Neuronal stem cell (in vitro differentiated cells): ENCODE results near the gene PLAC1.

ENCODE experiments used
- DNase-seq: peaks from one replicate; pipeline ENCODE4 v3.0.0-alpha.2; 2013; ENCODE audit warnings: low spot score
- H2AFZ ChIP-seq: one replicate; pipeline ENCODE4 v1.6.1; 2013; ENCODE audit warnings: mild to moderate bottlenecking, low read length, inconsistent platforms
- H2AK5ac ChIP-seq: 2 replicates; pipeline ENCODE4 v1.6.1; 2013; ENCODE audit warnings: low read depth, mild to moderate bottlenecking, inconsistent platforms, low read length, moderate library complexity, mixed read lengths
- H2BK120ac ChIP-seq: 2 replicates; pipeline ENCODE4 v1.6.1; 2013; ENCODE audit warnings: low read depth, mild to moderate bottlenecking, inconsistent platforms, low read length, moderate library complexity, mixed read lengths
- H2BK12ac ChIP-seq: one replicate; pipeline ENCODE4 v1.6.1; 2013; ENCODE audit warnings: low read length, inconsistent platforms
- H2BK15ac ChIP-seq: 2 replicates; pipeline ENCODE4 v1.6.1; 2013; ENCODE audit warnings: mild to moderate bottlenecking, low read length, inconsistent platforms, mixed read lengths
- H2BK5ac ChIP-seq: one replicate; pipeline ENCODE4 v1.6.1; 2013; ENCODE audit warnings: inconsistent platforms, mild to moderate bottlenecking, low read length, moderate library complexity
- H3K14ac ChIP-seq: one replicate; pipeline ENCODE4 v1.6.1; 2013; ENCODE audit warnings: low read length, inconsistent platforms
- H3K18ac ChIP-seq: 2 replicates; pipeline ENCODE4 v1.6.1; 2013; ENCODE audit warnings: low read length, inconsistent platforms
- H3K23ac ChIP-seq: 2 replicates; pipeline ENCODE4 v1.6.1; 2013; ENCODE audit warnings: low read depth, mild to moderate bottlenecking, mixed read lengths, low read length, inconsistent platforms; ENCODE audit not compliant: poor library complexity
- H3K27ac ChIP-seq: replicated peaks from 3 replicates; pipeline ENCODE4 v1.5.1; 2013; ENCODE audit warnings: low read length, inconsistent platforms
- H3K27me3 ChIP-seq, 3 experiments: 2 replicates each; pipeline ENCODE4 v1.6.1; 2013; ENCODE audit warnings: low read length in 3 of 3, mild to moderate bottlenecking in 2 of 3, inconsistent platforms in 1 of 3, low read depth in 1 of 3, mixed read lengths in 1 of 3, moderate library complexity in 1 of 3; ENCODE audit not compliant: control insufficient read depth in 3 of 3, insufficient read depth in 3 of 3
- H3K36me3 ChIP-seq, 2 donors: replicated peaks in 1 of 2; 2 replicates each; pipeline ENCODE4 v1.6.1; 2013; ENCODE audit warnings: low read length in 2 of 2; ENCODE audit not compliant: control insufficient read depth in 2 of 2, insufficient read depth in 2 of 2
- H3K4ac ChIP-seq: 2 replicates; pipeline ENCODE4 v1.6.1; 2013; ENCODE audit warnings: inconsistent platforms, mild to moderate bottlenecking, low read length, moderate library complexity
- H3K4me1 ChIP-seq, 2 donors: 1 replicate in 1 of 2; 2 replicates in 1 of 2; pipeline ENCODE4 v1.6.1; 2013; ENCODE audit warnings: low read length in 2 of 2, low read depth in 1 of 2; ENCODE audit not compliant: control insufficient read depth in 2 of 2, insufficient read depth in 1 of 2
- H3K4me2 ChIP-seq: one replicate; pipeline ENCODE4 v1.6.1; 2013; ENCODE audit warnings: mild to moderate bottlenecking, low read length, inconsistent platforms; ENCODE audit not compliant: insufficient read depth, poor library complexity, severe bottlenecking
- H3K4me3 ChIP-seq, 2 donors: 2 replicates each; pipeline ENCODE4 v1.5.1; 2013; ENCODE audit warnings: low read length in 2 of 2, mild to moderate bottlenecking in 2 of 2, inconsistent platforms in 1 of 2, moderate library complexity in 1 of 2
- H3K79me1 ChIP-seq: one replicate; pipeline ENCODE4 v1.6.1; 2013; ENCODE audit warnings: low read depth, mild to moderate bottlenecking, inconsistent platforms, low read length, moderate library complexity
- H3K9ac ChIP-seq: one replicate; pipeline ENCODE4 v1.6.1; 2013; ENCODE audit warnings: mild to moderate bottlenecking, low read depth, low read length, inconsistent platforms; ENCODE audit not compliant: poor library complexity
- H3K9me3 ChIP-seq, 2 donors: replicated peaks in 1 of 2; 2 replicates each; pipeline versions ENCODE3 to v1.6.1; 2013; ENCODE audit warnings: low read length in 2 of 2, mild to moderate bottlenecking in 2 of 2, inconsistent platforms in 1 of 2, low read depth in 1 of 2, mixed read lengths in 1 of 2, moderate library complexity in 1 of 2; ENCODE audit not compliant: control insufficient read depth in 2 of 2, insufficient read depth in 1 of 2
- H4K8ac ChIP-seq: one replicate; pipeline ENCODE4 v1.6.1; 2013; ENCODE audit warnings: low read depth, mild to moderate bottlenecking, inconsistent platforms, low read length, moderate library complexity
- H4K91ac ChIP-seq: one replicate; pipeline ENCODE4 v1.6.1; 2013; ENCODE audit warnings: low read length, low read depth, mild to moderate bottlenecking, inconsistent platforms; ENCODE audit not compliant: poor library complexity
- WGBS, 2 donors: extraction: QIAGEN DNeasy Blood & Tissue Kit; methylation state at CpG; one replicate each; pipeline ENCODE4 v1.1.7; 2013; ENCODE audit warnings: missing lambda C conversion rate in 2 of 2, mixed read lengths in 1 of 2; ENCODE audit not compliant: insufficient read length in 2 of 2, insufficient replicate concordance in 1 of 2; ENCODE audit errors: extremely low coverage in 2 of 2; 5-methylcytosine and 5-hydroxymethylcytosine counted together

PLAC1 gene

DNA sequence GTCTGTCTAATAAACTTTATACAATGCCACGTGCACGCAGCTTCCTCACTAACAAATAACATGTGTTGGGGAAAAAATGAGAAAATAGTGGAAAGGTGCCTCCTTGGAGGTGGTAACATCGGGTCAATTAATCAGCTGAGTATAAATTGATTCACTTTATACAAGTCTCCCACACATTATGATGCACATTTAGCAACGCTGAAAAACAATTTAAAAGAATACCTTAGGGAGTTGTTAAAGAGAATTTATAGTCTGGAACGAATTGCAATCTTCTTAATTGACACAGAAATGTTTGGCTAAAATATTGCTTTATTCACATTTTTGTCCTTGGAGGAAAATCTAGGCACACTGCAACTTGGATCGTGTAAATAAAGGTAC is 114.1 kb downstream of the PLAC1 start:
- Histone ChIP-seq H2BK15ac (no peak overlapping the region), H3K18ac (no peak overlapping the region), H4K91ac (no peak overlapping the region), H4K8ac (no peak overlapping the region), H2BK12ac (no peak overlapping the region), H2BK120ac (no peak overlapping the region), H3K9me3 (no peaks in the 10 kb centered on the region), H3K79me1 (no peaks in the 10 kb centered on the region), H3K14ac (no peak overlapping the region), H2AFZ (no peak overlapping the region), H3K27me3 (peaks cover 0 to 34% (median 2%) of the 10 kb centered on the region in 3 experiments), H2BK5ac (no peak overlapping the region), H3K23ac (no peak overlapping the region), H3K4me1 (peaks cover 0 to 3% of the 10 kb centered on the region in 2 donors), H3K27ac (no peak overlapping the region), H3K36me3 (no peaks in the 10 kb centered on the region), H2AK5ac (no peak overlapping the region), H3K4me3 (no peak overlapping the region), H3K4me2 (no peak overlapping the region), H3K9ac (no peak overlapping the region), H3K4ac (no peak overlapping the region)
- DNase-seq: no peak
- WGBS, 2 donors: no CpG with 5 or more reads among the region's 6 CpGs

DNA sequence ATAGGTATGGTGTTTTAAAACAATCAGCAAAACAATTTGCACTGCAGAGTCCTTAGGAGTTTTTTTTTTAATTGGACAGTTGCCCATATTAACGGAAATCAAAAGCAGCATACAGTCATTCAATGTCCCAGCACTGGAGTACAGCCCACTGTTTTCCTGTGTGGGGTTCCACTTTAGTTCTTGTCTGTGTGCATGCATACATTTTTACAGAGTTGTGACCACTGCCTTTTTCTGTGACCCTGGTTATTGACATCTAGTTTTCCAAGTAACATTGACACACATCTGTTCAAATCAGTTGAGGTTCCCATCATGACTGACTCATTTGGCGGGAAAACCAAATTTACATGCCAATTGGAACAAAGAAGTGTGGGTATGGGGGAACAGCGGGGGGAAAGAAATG is 115.0 kb downstream of the PLAC1 start:
- H3K4me2 ChIP-seq: no peak overlapping the region
- no CpG with 5 or more reads among the region's 3 CpGs for WGBS, 2 donors
- peaks cover 0 to 34% (median 2%) of the 10 kb centered on the region in 3 experiments for H3K27me3 ChIP-seq

DNA sequence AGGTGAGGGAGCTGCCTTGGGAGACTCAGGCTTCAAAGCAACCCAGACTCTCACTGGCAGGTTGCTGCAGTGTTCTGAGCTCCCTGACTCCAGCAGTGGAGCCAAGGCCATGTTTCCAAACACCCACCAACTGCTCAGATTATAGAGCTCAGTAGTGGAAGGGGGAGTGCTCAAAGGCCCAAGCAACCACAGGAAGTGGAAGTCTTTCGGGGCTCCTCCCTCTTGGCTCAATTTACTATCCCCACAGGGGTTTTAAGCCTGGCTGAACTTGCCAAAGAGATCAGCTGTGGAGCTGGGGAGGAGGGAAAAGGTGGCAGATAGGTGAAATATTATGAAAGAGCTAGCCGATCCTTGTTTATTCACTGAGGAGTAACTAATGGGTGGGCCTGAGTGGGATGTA is 115.8 kb downstream of the PLAC1 start:
- H2BK15ac ChIP-seq: no peak overlapping the region
- no peak overlapping the region for H2AK5ac ChIP-seq
- no peak overlapping the region for H3K18ac ChIP-seq
- H2BK5ac ChIP-seq: no peak overlapping the region
- H3K23ac ChIP-seq: no peak overlapping the region
- no peak overlapping the region for H2BK120ac ChIP-seq
- WGBS, 2 donors: no CpG with 5 or more reads among the region's 2 CpGs
- DNase-seq: no peak
- no peak overlapping the region for H3K4ac ChIP-seq
- no peaks in the 10 kb centered on the region for H3K79me1 ChIP-seq
- no peak overlapping the region for H4K8ac ChIP-seq
- no peak overlapping the region for H2BK12ac ChIP-seq
- no peak overlapping the region for H3K27ac ChIP-seq
- no peak overlapping the region for H4K91ac ChIP-seq
- no peaks in the 10 kb centered on the region for H3K36me3 ChIP-seq
- H3K27me3 ChIP-seq: peaks cover 0 to 34% (median 2%) of the 10 kb centered on the region in 3 experiments
- H3K14ac ChIP-seq: no peak overlapping the region
- peaks cover 0 to 8% of the 10 kb centered on the region in 2 donors for H3K4me1 ChIP-seq
- no peaks in the 10 kb centered on the region for H3K9me3 ChIP-seq
- no peak overlapping the region for H3K4me3 ChIP-seq
- H3K4me2 ChIP-seq: no peak overlapping the region
- peak overlapping the region; percentile 33 for H2AFZ ChIP-seq
- no peak overlapping the region for H3K9ac ChIP-seq

More for the DNA sequence above, 115.0 kb downstream of the PLAC1 start:
- Histone ChIP-seq H4K8ac (no peak overlapping the region), H3K4me1 (peaks cover 0 to 7% of the 10 kb centered on the region in 2 donors), H4K91ac (no peak overlapping the region), H2AK5ac (no peak overlapping the region), H2BK15ac (no peak overlapping the region), H3K27ac (no peak overlapping the region), H3K23ac (no peak overlapping the region), H3K4ac (no peak overlapping the region), H3K79me1 (no peaks in the 10 kb centered on the region), H2BK12ac (no peak overlapping the region), H3K14ac (no peak overlapping the region), H2AFZ (no peak overlapping the region), H3K4me3 (no peak overlapping the region), H2BK5ac (no peak overlapping the region), H3K9me3 (no peaks in the 10 kb centered on the region), H3K18ac (no peak overlapping the region), H3K36me3 (no peaks in the 10 kb centered on the region), H3K9ac (no peak overlapping the region), H2BK120ac (no peak overlapping the region)
- DNase-seq: no peak

DNA sequence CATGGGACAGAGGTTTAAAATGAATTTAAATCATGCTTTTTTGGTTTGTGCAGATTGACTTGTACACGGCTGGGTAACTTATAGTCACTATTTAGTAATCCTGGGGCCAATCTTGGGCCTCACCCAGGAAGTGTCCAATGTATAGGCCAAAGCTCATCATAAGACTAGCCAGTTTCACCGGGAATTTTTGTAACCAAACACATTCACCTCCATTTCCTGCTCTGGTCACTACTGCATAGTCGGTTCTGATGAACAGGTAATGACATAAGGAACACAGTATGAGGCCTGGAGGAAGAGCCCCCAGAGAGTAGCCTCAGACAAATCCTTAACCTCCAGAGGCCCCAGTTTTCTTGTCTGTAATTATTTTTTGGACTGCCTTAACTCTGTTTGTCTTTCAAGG is 116.4 kb downstream of the PLAC1 start:
- Histone ChIP-seq H3K14ac (no peak overlapping the region), H3K36me3 (no peaks in the 10 kb centered on the region), H3K27ac (no peak overlapping the region), H2AFZ (no peak overlapping the region), H2BK12ac (no peak overlapping the region), H2AK5ac (no peak overlapping the region), H3K9ac (no peak overlapping the region), H4K8ac (no peak overlapping the region), H3K27me3 (peaks cover 0 to 30% (median 2%) of the 10 kb centered on the region in 3 experiments), H2BK5ac (no peak overlapping the region), H3K79me1 (no peaks in the 10 kb centered on the region), H4K91ac (no peak overlapping the region), H2BK120ac (no peak overlapping the region), H3K4ac (no peak overlapping the region), H2BK15ac (no peak overlapping the region), H3K9me3 (no peaks in the 10 kb centered on the region), H3K4me1 (peaks cover 0 to 14% of the 10 kb centered on the region in 2 donors), H3K4me3 (no peak overlapping the region), H3K23ac (no peak overlapping the region), H3K4me2 (no peak overlapping the region), H3K18ac (no peak overlapping the region)
- no peak for DNase-seq
- WGBS, 2 donors: no CpG with 5 or more reads among the region's 3 CpGs
